Panc1 (cell line): ENCODE data around the gene YIPF5. TPM values are rescaled to one million over a fixed set of nuclear protein-coding genes. Genes with fewer than 3 reads are reported as not detected.

Source experiments
- ATAC-seq: fragments of 200-7000 bp; cut with Tn5 transposase; 2 replicates; pipeline ENCODE4 v1.9.1; 2020; ENCODE audit warnings: mild to moderate bottlenecking, moderate library complexity
- BruUV-seq: library from RNA; stranded (reverse); fragments of 400-500 nt; replicated peaks from 2 replicates; lab custom pipeline; 2021; lab: Mats Ljungman, UMichigan
- CTCF ChIA-PET: fragments of 300-600 bp; sonication (Branson Sonifier 250); formaldehyde crosslinking; loops from one replicate; lab custom pipeline; 2022; ENCODE audit warnings: antibody characterized with exemption; lab: Charles Lee
- POLR2A ChIA-PET: fragments of 300-600 bp; sonication (Branson Sonifier 250); formaldehyde crosslinking; loops from one replicate; lab custom pipeline; 2022; ENCODE audit warnings: antibody characterized with exemption; lab: Charles Lee
- DNase-seq: peaks from one replicate; pipeline ENCODE4 v3.0.0-alpha.2; 2010; ENCODE audit warnings: low read depth, low spot score
- H3K27ac ChIP-seq: 2 replicates; pipeline ENCODE4 v1.5.1; 2011; ENCODE audit warnings: mild to moderate bottlenecking, low read length, inconsistent platforms
- H3K27me3 ChIP-seq: fragments of 200-500 bp; sonication (Bioruptor generic); 2 replicates; pipeline ENCODE4 v1.6.0; 2014; ENCODE audit warnings: low read length, inconsistent platforms; ENCODE audit not compliant: control insufficient read depth, insufficient read depth
- H3K36me3 ChIP-seq: fragments of 200-500 bp; sonication (Bioruptor generic); 2 replicates; pipeline ENCODE4 v1.5.1; 2014; ENCODE audit warnings: inconsistent platforms, mild to moderate bottlenecking, low read length, moderate library complexity; ENCODE audit not compliant: control insufficient read depth, insufficient read depth
- H3K4me1 ChIP-seq: 2 replicates; pipeline ENCODE4 v1.5.1; 2011; ENCODE audit warnings: inconsistent platforms, mild to moderate bottlenecking, low read length, moderate library complexity; ENCODE audit not compliant: control insufficient read depth, insufficient read depth
- H3K4me3 ChIP-seq, 2 experiments: 2 replicates each; pipeline ENCODE4 v1.5.1; 2011 to 2012; ENCODE audit warnings: low read depth in 2 of 2, low read length in 2 of 2, mild to moderate bottlenecking in 2 of 2, inconsistent platforms in 1 of 2, moderate library complexity in 1 of 2
- H3K9me3 ChIP-seq: fragments of 200-500 bp; sonication (Bioruptor generic); 2 replicates; pipeline ENCODE4 v1.5.1; 2014; ENCODE audit warnings: low read depth, mild to moderate bottlenecking, inconsistent platforms, low read length, moderate library complexity; ENCODE audit not compliant: control insufficient read depth, insufficient read depth
- CTCF ChIP-seq: fragments of 450-650 bp; IDR thresholded peaks from 2 replicates; pipeline ENCODE4 v1.5.1; 2017; ENCODE audit warnings: mild to moderate bottlenecking
- POLR2AphosphoS5 ChIP-seq: IDR thresholded peaks from 2 replicates; pipeline ENCODE4 v1.6.1; 2012; ENCODE audit warnings: mild to moderate bottlenecking, low read depth, low read length, moderate library complexity
- REST ChIP-seq, 2 experiments: IDR thresholded peaks; 2 replicates each; pipeline ENCODE4 v1.6.1; 2011 to 2012; ENCODE audit warnings: low read depth in 2 of 2, control low read depth in 1 of 2, low read length in 1 of 2, mild to moderate bottlenecking in 1 of 2, moderate library complexity in 1 of 2; ENCODE audit not compliant: insufficient read depth in 1 of 2
- SIN3A ChIP-seq: IDR thresholded peaks from 2 replicates; pipeline ENCODE4 v1.6.1; 2012; ENCODE audit warnings: low read depth, mild to moderate bottlenecking, low read length, moderate library complexity, borderline replicate concordance; ENCODE audit not compliant: insufficient read depth
- TCF7L2 ChIP-seq: IDR thresholded peaks from 2 replicates; pipeline ENCODE4 v1.6.1; 2011; ENCODE audit warnings: mild to moderate bottlenecking, low read depth, low read length, inconsistent platforms
- in situ Hi-C: cut with HindIII; loops from 2 replicates; pipeline ENCODE4 v1.10.0; 2016; ENCODE audit warnings: low sequenced_read_pairs, low pct_unique_long_range_greater_than_20kb
- intact Hi-C: fragments of 100-400 bp; cut with micrococcal nuclease; formaldehyde crosslinking; loops from one replicate; pipeline ENCODE4 v1.10.0; 2022; ENCODE audit not compliant: unreplicated experiment
- total RNA-seq: library from RNA; stranded (reverse); gene quantifications from one replicate; pipeline ENCODE4 v1.2.1, GENCODE V29; 2021; ENCODE audit not compliant: unreplicated experiment

Gene YIPF5
- total RNA-seq, 1 experiment from 2014 or later = 43.4 TPM

- CTCF ChIA-PET = no interaction called here
These were observed 41.6 kb downstream of the YIPF5 start for GRCh38 chr5:144128844-144129243.

GRCh38 chr5:144126707-144127106 is 43.8 kb downstream of the YIPF5 start:
- TF ChIP-seq CTCF = no peak
- TF ChIP-seq TCF7L2 = no peak
- no peak for TF ChIP-seq SIN3A
- no peak for TF ChIP-seq REST (IDR thresholded peaks at IDR 0.05; ENCODE audit: insufficient read depth in 1 of 2, low read depth in 2 of 2, low read length in 1 of 2)
- TF ChIP-seq POLR2AphosphoS5 = no peak
- H3K27me3 ChIP-seq = no peaks in the 10 kb centered on the region; the same call in 1 of the 2 replicates
- no TSS peak for BruUV-seq
- intact Hi-C loops (no loop called here), in situ Hi-C loops (no loop called here)
- ChIA-PET CTCF (no interaction called here), POLR2A (no interaction called here)
- H3K27ac ChIP-seq = no peak overlapping the region
- no peaks in the 10 kb centered on the region for H3K9me3 ChIP-seq
- no peaks in the 10 kb centered on the region for H3K36me3 ChIP-seq
- DNase-seq = no peak
- no peaks in the 10 kb centered on the region for H3K4me1 ChIP-seq
- no peak for ATAC-seq
- no peak overlapping the region for H3K4me3 ChIP-seq

More at GRCh38 chr5:144128844-144129243, 41.6 kb downstream of the YIPF5 start:
- POLR2A ChIA-PET = no interaction called here
- ATAC-seq (no peak), DNase-seq (no peak)
- Histone ChIP-seq H3K9me3 (no peaks in the 10 kb centered on the region), H3K4me1 (no peaks in the 10 kb centered on the region), H3K27ac (no peak overlapping the region), H3K36me3 (no peaks in the 10 kb centered on the region), H3K4me3 (no peak overlapping the region), H3K27me3 (no peaks in the 10 kb centered on the region; the same call in 1 of the 2 replicates)
- BruUV-seq = no TSS peak
- intact Hi-C loops = no loop called here
- no peak for TF ChIP-seq CTCF
- TF ChIP-seq TCF7L2 = no peak
- no peak for TF ChIP-seq SIN3A
- TF ChIP-seq POLR2AphosphoS5 = no peak
- TF ChIP-seq REST (IDR thresholded peaks at IDR 0.05; ENCODE audit: insufficient read depth in 1 of 2, low read depth in 2 of 2, low read length in 1 of 2) = no peak
- in situ Hi-C loops = no loop called here
